Endothelial cell of umbilical vein (primary cell): ENCODE measurements around the gene ST8SIA1. TPM values are rescaled to one million over a fixed set of nuclear protein-coding genes. Genes with fewer than 3 reads are reported as not detected.

Source experiments
- BruUV-seq: library from RNA; stranded (reverse); fragments of 400-500 nt; replicated peaks from 2 replicates; lab custom pipeline; 2021; lab: Mats Ljungman, UMichigan
- CTCF ChIA-PET: fragments of 300-600, 350-600 bp; sonication (Branson Sonifier 250); formaldehyde crosslinking; loops from one replicate; lab custom pipeline; 2021; ENCODE audit warnings: antibody characterized with exemption, inconsistent platforms; lab: Charles Lee
- POLR2A ChIA-PET: fragments of 300-600, 350-600 bp; sonication (Branson Sonifier 250); formaldehyde crosslinking; loops from one replicate; lab custom pipeline; 2021; ENCODE audit warnings: antibody characterized with exemption, inconsistent platforms; lab: Charles Lee
- DNase-seq: peaks from one replicate; pipeline ENCODE4 v3.0.0-alpha.2; 2011; ENCODE audit warnings: low read depth, low spot score
- FAIRE-seq: peaks from 2 replicates; lab custom pipeline; 2011; peaks lifted over from hg19 to GRCh38; lab: Jason Lieb, UNC
- H2AFZ ChIP-seq: 2 replicates; pipeline ENCODE4 v1.6.0; 2012; ENCODE audit warnings: low read depth, low read length, control low read depth, inconsistent platforms
- H3K27ac ChIP-seq: 2 replicates; pipeline ENCODE4 v1.5.1; 2011; ENCODE audit warnings: low read depth, mild to moderate bottlenecking, control low read depth, low read length, moderate library complexity; ENCODE audit not compliant: insufficient read depth
- H3K27me3 ChIP-seq, 2 experiments: 2 replicates each; pipeline versions ENCODE4 v1.6.0 to v1.6.1; 2011; ENCODE audit warnings: low read length in 2 of 2, mixed read lengths in 1 of 2; ENCODE audit not compliant: control insufficient read depth in 2 of 2, insufficient read depth in 2 of 2
- H3K36me3 ChIP-seq, 2 experiments: 2 replicates in 1 of 2; 3 replicates in 1 of 2; pipeline ENCODE4 v1.5.1; 2011; ENCODE audit warnings: low read length in 2 of 2, mild to moderate bottlenecking in 1 of 2, moderate library complexity in 1 of 2; ENCODE audit not compliant: control insufficient read depth in 2 of 2, insufficient read depth in 2 of 2; ENCODE audit errors: extremely low read depth in 1 of 2
- H3K4me1 ChIP-seq: 3 replicates; pipeline ENCODE4 v1.5.1; 2011; ENCODE audit warnings: mild to moderate bottlenecking, low read length; ENCODE audit not compliant: control insufficient read depth, insufficient read depth; ENCODE audit errors: extremely low read depth
- H3K4me2 ChIP-seq: 2 replicates; pipeline ENCODE4 v1.6.1; 2011; ENCODE audit warnings: low read length, control low read depth, mixed read lengths; ENCODE audit not compliant: insufficient read depth
- H3K4me3 ChIP-seq, 3 experiments: fragments of 200-600 bp in 1 of 3; sonication (generic), shearing (Covaris generic) in 1 of 3; replicated peaks in 1 of 3; 2 replicates each; pipeline ENCODE4 v1.5.1; 2011 to 2016; ENCODE audit warnings: control low read depth in 3 of 3, low read length in 3 of 3, mild to moderate bottlenecking in 2 of 3, inconsistent platforms in 1 of 3, low read depth in 1 of 3, moderate library complexity in 1 of 3; ENCODE audit not compliant: insufficient read depth in 1 of 3
- H3K79me2 ChIP-seq: 2 replicates; pipeline ENCODE4 v1.6.0; 2012; ENCODE audit warnings: low read length, inconsistent platforms; ENCODE audit not compliant: control insufficient read depth, insufficient read depth
- H3K9ac ChIP-seq: replicated peaks from 2 replicates; pipeline ENCODE3; 2011; ENCODE audit warnings: low read length, control low read depth; ENCODE audit not compliant: insufficient read depth; ENCODE audit errors: extremely low read depth
- H3K9me1 ChIP-seq: replicated peaks from 3 replicates; pipeline ENCODE4 v1.6.0; 2011; ENCODE audit warnings: mild to moderate bottlenecking, low read length; ENCODE audit not compliant: control insufficient read depth, insufficient read depth; ENCODE audit errors: extremely low read depth
- H3K9me3 ChIP-seq: replicated peaks from 2 replicates; pipeline ENCODE4 v1.5.1; 2012; ENCODE audit warnings: low read length, inconsistent platforms; ENCODE audit not compliant: control insufficient read depth, insufficient read depth
- H4K20me1 ChIP-seq: replicated peaks from 2 replicates; pipeline ENCODE3; 2011; ENCODE audit warnings: mild to moderate bottlenecking, low read length; ENCODE audit not compliant: control insufficient read depth, insufficient read depth; ENCODE audit errors: extremely low read depth
- EZH2 ChIP-seq: IDR thresholded peaks from 2 replicates; pipeline ENCODE4 v1.6.1; 2012; ENCODE audit warnings: borderline replicate concordance, low read depth, mild to moderate bottlenecking, moderate library complexity, low read length, inconsistent platforms; ENCODE audit not compliant: severe bottlenecking
- FOS ChIP-seq: IDR thresholded peaks from 2 replicates; pipeline ENCODE4 v1.6.1; 2011; ENCODE audit warnings: mild to moderate bottlenecking, low read length, moderate library complexity, borderline replicate concordance; ENCODE audit not compliant: insufficient read depth
- GATA2 ChIP-seq: IDR thresholded peaks from 2 replicates; pipeline ENCODE4 v1.7.0; 2011; ENCODE audit warnings: low read depth, mild to moderate bottlenecking, moderate library complexity, mixed read lengths, low read length; ENCODE audit not compliant: insufficient read length, insufficient read depth
- JUN ChIP-seq: IDR thresholded peaks from 2 replicates; pipeline ENCODE4 v1.6.1; 2011; ENCODE audit warnings: borderline replicate concordance, low read depth; ENCODE audit not compliant: insufficient read length, insufficient read depth
- MYC ChIP-seq: IDR thresholded peaks from one replicate; pipeline ENCODE4 v1.6.1; 2011; ENCODE audit warnings: mild to moderate bottlenecking, low read depth, low read length
- POLR2A ChIP-seq: IDR thresholded peaks from 2 replicates; pipeline ENCODE4 v1.6.1; 2012; ENCODE audit warnings: low read depth, mild to moderate bottlenecking, control low read depth, low read length
- POLR2AphosphoS5 ChIP-seq: IDR thresholded peaks from 2 replicates; pipeline ENCODE4 v1.6.1; 2012; ENCODE audit warnings: low read depth, mild to moderate bottlenecking, control low read depth, low read length, moderate library complexity; ENCODE audit not compliant: insufficient read depth
- dilution Hi-C: fragments of 300-500 bp; cut with MboI; formaldehyde crosslinking; loops from one replicate; pipeline ENCODE4 v1.15.0; 2019; ENCODE audit warnings: low sequenced_read_pairs; ENCODE audit not compliant: extremely low pct_ligation_motif_present
- intact Hi-C: fragments of 100-400 bp; cut with micrococcal nuclease; formaldehyde crosslinking; loops from one replicate; pipeline ENCODE4 v1.10.0; 2022
- polyA plus RNA-seq, 4 experiments: library from polyadenylated mRNA; depleted of rRNA in 3 of 4; stranded (reverse) in 3 of 4; unstranded in 1 of 4; fragments of >200 nt; gene quantifications; 2 replicates each; pipeline versions ENCODE4 v1.2.1 to v1.2.3, GENCODE V29; 2011 to 2012; ENCODE audit warnings: missing spikeins in 1 of 4
- total RNA-seq: library from RNA; stranded (reverse); gene quantifications from 2 replicates; pipeline ENCODE4 v1.2.3, GENCODE V29; 2021
- TF ChIP-seq, protein P1 (sequence below): IDR thresholded peaks from 2 replicates; pipeline ENCODE4 v1.6.1; 2011; ENCODE audit not compliant: insufficient read depth, insufficient read length
- TF ChIP-seq, protein P2 (sequence below), 2 donors: IDR thresholded peaks; 1 replicate in 1 of 2; 2 replicates in 1 of 2; pipeline ENCODE4 v1.5.1; 2011; ENCODE audit warnings: low read length in 2 of 2, mild to moderate bottlenecking in 2 of 2, moderate library complexity in 2 of 2, control low read depth in 1 of 2, inconsistent platforms in 1 of 2, low read depth in 1 of 2; ENCODE audit not compliant: insufficient read depth in 1 of 2; ENCODE audit errors: extremely low read depth in 1 of 2

Gene ST8SIA1
- total and polyA plus RNA-seq, 2 donors (not counting 3 experiments of a cell fraction or from before 2014, with no cell fraction given): not detected

DNA sequence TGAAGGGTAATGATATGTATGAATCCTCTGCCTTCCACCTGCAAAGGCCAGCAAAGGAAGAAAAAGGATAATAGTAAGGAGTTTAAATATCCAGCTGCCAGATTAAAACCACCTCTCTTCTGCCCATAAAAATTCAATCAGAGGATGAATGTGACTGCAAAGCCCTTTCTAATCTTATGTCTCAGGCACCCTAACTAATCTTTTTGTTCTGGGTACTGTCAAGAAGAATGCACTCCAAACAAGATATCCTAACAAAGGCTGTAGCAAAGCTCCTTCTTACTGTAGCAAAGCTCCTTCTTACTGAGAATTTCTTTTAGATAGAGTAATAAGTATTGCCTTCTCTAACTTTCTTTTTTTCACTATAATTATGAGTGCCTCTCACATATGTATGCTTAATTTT lies 91.8 kb downstream of the ST8SIA1 start:
- Histone ChIP-seq H3K9ac (no peak overlapping the region), H3K27me3 (peaks cover 4 to 7% of the 10 kb centered on the region in 2 experiments), H3K9me3 (no peaks in the 10 kb centered on the region), H3K27ac (no peak overlapping the region), H3K36me3 (no peaks in the 10 kb centered on the region), H3K4me3 (no peak overlapping the region), H3K9me1 (no peaks in the 10 kb centered on the region), H3K4me1 (no peaks in the 10 kb centered on the region), H4K20me1 (no peaks in the 10 kb centered on the region), H3K79me2 (no peaks in the 10 kb centered on the region), H3K4me2 (no peak overlapping the region), H2AFZ (no peak overlapping the region)
- TF ChIP-seq GATA2 (no peak), EZH2 (no peak), MYC (no peak), JUN (no peak), POLR2AphosphoS5 (no peak), FOS (no peak), POLR2A (no peak)
- TF ChIP-seq, protein P1, sequence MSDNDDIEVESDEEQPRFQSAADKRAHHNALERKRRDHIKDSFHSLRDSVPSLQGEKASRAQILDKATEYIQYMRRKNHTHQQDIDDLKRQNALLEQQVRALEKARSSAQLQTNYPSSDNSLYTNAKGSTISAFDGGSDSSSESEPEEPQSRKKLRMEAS: no peak
- TF ChIP-seq, protein P2, sequence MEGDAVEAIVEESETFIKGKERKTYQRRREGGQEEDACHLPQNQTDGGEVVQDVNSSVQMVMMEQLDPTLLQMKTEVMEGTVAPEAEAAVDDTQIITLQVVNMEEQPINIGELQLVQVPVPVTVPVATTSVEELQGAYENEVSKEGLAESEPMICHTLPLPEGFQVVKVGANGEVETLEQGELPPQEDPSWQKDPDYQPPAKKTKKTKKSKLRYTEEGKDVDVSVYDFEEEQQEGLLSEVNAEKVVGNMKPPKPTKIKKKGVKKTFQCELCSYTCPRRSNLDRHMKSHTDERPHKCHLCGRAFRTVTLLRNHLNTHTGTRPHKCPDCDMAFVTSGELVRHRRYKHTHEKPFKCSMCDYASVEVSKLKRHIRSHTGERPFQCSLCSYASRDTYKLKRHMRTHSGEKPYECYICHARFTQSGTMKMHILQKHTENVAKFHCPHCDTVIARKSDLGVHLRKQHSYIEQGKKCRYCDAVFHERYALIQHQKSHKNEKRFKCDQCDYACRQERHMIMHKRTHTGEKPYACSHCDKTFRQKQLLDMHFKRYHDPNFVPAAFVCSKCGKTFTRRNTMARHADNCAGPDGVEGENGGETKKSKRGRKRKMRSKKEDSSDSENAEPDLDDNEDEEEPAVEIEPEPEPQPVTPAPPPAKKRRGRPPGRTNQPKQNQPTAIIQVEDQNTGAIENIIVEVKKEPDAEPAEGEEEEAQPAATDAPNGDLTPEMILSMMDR (IDR thresholded peaks at IDR 0.05; ENCODE audit: extremely low read depth in 1 of 2, insufficient read depth in 1 of 2, low read depth in 1 of 2, low read length in 2 of 2): no peak
- dilution Hi-C loops (no loop called here), intact Hi-C loops (no loop called here)
- POLR2A ChIA-PET: no interaction called here
- no TSS peak for BruUV-seq
- CTCF ChIA-PET: interaction anchor here (0.8 kb wide), 3 partner anchors 11 to 93 kb away, joined by 3 read pairs; no protein-coding TSS in a partner anchor
- DNase-seq: no peak
- no peak for FAIRE-seq
